ENCODE data around the gene PPRC1.

The PPRC1 gene

GRCh38 chr10:102147561-102147960 lies 14.7 kb downstream of the PPRC1 start:
- DNase-seq, result no peak

- no peak for DNase-seq
Observed at GRCh38 chr10:102148275-102148674, 15.4 kb downstream of the PPRC1 start.

DNA sequence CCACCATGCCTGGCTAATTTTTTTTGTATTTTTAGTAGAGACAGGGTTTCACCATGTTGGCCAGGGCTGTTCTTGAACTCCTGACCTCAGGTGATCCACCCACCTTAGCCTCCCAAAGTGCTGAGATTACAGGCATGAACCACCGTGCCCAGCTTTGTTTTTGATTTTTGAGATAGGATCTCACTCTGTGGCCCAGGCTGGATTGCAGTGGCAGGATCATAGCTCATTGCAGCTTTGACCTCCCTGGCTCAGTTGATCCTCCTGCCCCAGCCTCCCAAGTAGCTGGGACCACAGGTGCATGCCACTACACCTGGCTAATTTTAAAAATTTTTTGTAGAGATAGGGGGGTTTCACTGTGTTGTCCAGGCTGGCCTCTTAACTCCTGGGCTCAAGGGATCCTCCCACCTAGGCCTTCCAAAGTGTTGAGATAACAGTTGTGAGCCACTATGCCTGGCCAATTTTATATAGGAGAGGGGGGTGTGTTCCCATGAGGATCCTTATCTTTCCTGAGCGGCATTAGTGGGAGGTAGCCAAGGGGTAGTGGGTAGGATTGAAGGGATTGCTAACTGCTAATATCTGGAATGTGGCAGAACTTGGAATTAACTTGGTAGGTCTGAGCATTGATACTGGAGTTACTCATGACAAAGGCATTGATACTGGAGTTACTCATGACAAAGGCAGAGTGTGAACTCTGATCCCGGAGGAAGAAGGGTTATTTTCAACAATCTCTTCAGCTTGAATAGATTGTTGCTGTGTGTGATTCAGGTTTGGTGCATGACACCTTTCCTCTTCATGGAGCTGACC lies 18.3 kb downstream of the PPRC1 start:
- DNase-seq, result no peak

DNA sequence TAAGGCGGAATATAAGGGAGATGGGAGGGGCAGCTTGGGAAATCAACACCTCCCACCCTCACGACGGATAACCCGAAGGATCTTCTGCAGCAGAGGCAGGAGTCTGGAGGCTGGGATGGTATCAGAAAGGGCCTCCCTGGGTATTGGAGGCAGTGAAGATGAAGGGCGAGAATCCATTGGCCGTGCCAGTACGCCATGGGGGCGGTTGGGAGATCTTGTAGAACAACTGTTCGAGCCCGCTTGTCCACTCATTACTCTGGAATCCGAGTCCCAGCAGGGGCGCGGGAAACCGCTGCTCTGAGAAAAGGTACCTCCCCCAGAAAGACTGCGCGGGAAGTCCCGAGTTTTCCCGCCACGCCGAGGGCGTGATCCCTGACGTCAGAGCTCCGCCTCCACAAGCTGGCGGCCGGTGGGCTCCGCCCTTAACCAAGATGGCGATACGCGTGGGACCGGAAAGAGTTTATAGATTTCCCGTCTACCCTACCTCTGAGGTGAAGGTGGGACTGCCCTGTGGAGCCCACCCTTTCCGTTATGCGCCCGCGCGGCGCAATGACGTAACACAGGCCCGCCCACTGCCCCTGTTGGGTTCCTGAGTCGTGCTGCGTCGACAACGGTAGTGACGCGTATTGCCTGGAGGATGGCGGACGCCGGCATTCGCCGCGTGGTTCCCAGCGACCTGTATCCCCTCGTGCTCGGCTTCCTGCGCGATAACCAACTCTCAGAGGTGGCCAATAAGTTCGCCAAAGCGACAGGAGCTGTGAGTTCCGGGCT lies 19.1 kb downstream of the PPRC1 start, which contains the start of gene NOLC1:
Gene NOLC1, plus strand, starts transcription at position 616 of the 771 bp plus-strand sequence. Its CDS starts 22 bp downstream, at position 638.
- DNase-seq, result peak; percentile 95

GRCh38 chr10:102152545-102152890 lies 19.7 kb downstream of the PPRC1 start:
- DNase-seq, result peak; percentile 52

GRCh38 chr10:102153093-102153620 lies 20.3 kb downstream of the PPRC1 start:
- no peak for DNase-seq

- no peak for DNase-seq
Observed at GRCh38 chr10:102154466-102155116, 21.8 kb downstream of the PPRC1 start.

- DNase-seq, result no peak
Observed at GRCh38 chr10:102157224-102157623, 24.4 kb downstream of the PPRC1 start.

- DNase-seq, result no peak
Observed at GRCh38 chr10:102159051-102159597, 26.3 kb downstream of the PPRC1 start.

DNA sequence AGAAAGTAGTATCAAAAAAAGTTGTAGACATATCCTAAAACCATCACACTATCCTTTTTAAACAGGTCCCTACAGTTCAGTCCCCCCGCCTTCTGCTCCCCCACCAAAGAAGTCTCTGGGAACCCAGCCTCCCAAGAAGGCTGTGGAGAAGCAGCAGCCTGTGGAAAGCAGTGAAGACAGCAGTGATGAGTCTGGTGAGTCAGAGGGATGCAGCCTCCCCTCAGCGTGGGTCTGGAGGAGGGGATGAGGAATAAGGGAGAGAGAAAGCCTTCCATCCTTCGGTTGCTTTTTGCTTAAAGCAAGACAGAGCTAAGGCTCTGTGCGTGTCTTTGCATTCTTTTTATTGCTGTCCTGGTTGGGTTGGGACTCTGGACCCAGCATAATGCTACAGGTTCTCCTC lies 27.0 kb downstream of the PPRC1 start:
- no peak for DNase-seq

DNA sequence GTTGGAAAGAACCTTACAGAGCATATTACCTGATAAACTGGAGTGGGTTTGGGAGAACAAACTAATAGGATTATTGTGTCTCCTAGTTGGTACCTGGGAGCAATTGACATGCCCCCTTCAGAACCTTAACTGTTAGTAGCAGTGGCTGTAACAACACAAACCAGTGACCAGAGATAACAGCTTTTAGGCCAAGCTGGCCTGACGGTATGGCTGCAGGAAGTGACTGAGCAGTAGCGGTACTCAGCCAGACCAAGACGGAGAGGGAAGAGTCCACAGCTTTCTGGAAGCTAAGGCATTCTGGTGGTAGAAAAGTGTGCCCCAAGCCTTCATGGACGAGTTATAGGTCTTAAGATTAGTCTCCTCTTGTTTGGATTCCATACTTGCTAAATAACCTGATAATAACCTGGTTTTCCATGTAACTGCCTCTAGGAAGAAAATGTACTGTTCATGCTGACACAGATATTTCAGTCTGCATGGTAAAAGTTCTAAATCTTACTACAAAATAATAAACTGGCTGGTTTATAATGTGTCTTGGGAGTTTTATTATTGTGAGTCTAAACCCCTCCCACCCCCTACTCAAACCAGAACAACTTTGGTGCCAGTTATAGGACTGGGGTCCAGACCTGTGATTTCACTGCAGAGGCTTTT lies 30.6 kb downstream of the PPRC1 start:
- no peak for DNase-seq

DNA sequence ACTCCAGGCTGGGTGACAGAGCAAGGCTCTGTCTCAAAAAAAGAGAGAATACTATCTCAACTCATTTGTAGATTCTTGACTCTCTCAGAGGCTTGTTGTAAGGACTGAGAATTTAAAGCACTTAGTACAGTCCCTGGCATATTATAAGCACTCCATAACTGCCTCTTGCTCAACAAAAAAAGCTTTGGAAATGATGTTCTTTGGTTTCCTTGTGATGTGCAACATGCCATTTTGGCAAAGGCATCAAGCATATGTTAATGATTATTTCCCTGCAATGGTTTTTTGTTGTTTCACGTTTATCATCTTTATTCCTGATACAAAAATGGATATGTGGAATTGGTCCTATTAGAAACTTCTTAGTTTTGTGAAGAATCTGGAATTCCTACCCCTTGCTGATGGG lies 35.0 kb downstream of the PPRC1 start:
- DNase-seq, result no peak

GRCh38 chr10:102170602-102171001 lies 37.8 kb downstream of the PPRC1 start:
- no peak for DNase-seq

- DNase-seq, result no peak
Observed at GRCh38 chr10:102172288-102172687, 39.4 kb downstream of the PPRC1 start.

- no peak for DNase-seq
Observed at GRCh38 chr10:102175415-102175814, 42.6 kb downstream of the PPRC1 start.

DNA sequence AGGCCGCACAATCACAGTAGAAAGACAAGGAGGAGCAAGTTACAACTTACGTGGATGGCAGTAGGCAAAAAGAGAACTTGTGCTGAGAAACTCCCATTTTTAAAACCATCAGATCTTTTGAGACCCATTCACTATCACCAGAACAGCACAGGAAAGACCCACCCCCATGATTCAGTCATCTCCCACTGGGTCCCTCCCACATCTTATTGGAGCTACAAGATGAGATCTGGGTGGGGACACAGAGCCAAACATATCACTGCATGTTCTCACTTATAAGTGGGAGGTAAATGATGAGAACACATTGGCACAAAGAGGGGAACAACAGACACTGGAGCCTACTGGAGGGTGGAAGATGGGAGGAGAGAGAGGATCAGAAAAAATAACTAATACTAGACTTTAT lies 51.8 kb downstream of the PPRC1 start:
- no peak for DNase-seq

- no peak for DNase-seq
Observed at GRCh38 chr10:102185272-102185671, 52.4 kb downstream of the PPRC1 start.

GRCh38 chr10:102185811-102186527 lies 53.1 kb downstream of the PPRC1 start:
- no peak for DNase-seq

DNA sequence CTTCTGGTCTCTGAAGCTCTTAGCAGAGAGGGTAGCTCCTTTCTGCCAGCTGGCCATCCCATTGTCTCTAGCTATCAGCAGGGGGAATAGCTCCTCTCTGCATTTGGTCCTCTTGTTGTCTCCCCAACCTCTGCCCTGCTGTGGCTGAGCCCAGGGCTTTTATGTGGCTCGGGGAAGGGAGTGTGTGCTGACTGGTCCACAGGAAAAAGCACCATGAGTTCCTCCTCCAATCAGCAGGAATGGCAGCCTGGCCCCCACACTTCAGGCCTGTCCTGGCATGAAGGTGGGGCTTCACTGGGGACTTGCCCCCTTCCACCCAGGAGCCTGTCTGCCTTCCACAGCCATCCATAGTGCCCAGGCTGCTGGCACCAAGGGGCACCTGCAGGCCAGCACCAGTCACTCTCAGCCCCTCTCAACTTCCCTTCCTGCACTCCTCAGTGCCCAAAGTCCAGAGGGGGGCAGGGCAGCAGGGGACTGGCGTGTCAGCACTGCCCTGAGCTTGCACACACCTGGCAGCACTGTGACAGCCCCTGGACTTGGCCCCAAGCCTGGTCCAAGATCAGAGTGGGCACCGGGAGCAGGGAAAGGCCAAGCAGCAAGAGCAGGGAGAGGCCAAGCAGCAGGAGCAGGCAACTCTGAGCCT lies 55.6 kb downstream of the PPRC1 start:
- peak; percentile 66 for DNase-seq

- peak; percentile 36 for DNase-seq
Observed at GRCh38 chr10:102188941-102189898, 56.4 kb downstream of the PPRC1 start.
